ENCODE data around the gene ADAMTS15. TPM values are rescaled to one million over a fixed set of nuclear protein-coding genes. Genes with fewer than 3 reads are reported as not detected.

ADAMTS15 gene
- total RNA-seq, 1 experiment from 2014 or later: not detected

DNA sequence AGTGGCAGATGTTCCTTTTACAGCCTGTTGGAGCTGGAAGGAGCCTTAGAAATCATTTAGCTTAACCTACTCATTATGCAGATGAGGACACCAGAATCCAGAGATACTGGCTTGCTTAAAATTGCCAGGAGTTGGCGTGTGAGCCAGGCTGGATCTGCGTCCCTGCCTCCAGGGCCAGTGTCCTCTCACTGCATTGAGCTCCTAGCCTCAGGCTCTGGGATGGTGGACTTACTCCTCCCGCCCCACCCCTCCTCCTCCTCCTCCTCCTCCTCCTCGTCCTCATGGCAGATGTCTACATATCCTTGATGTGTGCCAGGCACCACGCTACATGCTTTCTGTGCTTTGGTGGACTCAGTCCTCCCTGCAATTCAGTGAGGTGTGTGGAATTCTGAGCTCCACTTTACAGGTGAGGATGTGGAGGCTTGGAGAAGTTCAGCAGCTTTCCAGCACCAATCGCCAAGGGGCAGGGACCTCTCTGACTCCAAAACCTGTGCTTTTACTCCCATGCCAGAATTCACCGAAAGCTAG is 24.1 kb downstream of the ADAMTS15 start:
- no peak for DNase-seq (ENCODE audit: low spot score)
- in situ Hi-C loops (cut with HindIII; ENCODE audit: low sequenced_read_pairs): no loop called here

DNA sequence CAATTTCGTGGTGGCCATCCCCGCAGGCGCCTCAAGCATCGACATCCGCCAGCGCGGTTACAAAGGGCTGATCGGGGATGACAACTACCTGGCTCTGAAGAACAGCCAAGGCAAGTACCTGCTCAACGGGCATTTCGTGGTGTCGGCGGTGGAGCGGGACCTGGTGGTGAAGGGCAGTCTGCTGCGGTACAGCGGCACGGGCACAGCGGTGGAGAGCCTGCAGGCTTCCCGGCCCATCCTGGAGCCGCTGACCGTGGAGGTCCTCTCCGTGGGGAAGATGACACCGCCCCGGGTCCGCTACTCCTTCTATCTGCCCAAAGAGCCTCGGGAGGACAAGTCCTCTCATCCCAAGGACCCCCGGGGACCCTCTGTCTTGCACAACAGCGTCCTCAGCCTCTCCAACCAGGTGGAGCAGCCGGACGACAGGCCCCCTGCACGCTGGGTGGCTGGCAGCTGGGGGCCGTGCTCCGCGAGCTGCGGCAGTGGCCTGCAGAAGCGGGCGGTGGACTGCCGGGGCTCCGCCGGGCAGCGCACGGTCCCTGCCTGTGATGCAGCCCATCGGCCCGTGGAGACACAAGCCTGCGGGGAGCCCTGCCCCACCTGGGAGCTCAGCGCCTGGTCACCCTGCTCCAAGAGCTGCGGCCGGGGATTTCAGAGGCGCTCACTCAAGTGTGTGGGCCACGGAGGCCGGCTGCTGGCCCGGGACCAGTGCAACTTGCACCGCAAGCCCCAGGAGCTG is 24.8 kb downstream of the ADAMTS15 start:
- in situ Hi-C loops (cut with HindIII; ENCODE audit: low sequenced_read_pairs): no loop called here
- no peak for DNase-seq (ENCODE audit: low spot score)

DNA sequence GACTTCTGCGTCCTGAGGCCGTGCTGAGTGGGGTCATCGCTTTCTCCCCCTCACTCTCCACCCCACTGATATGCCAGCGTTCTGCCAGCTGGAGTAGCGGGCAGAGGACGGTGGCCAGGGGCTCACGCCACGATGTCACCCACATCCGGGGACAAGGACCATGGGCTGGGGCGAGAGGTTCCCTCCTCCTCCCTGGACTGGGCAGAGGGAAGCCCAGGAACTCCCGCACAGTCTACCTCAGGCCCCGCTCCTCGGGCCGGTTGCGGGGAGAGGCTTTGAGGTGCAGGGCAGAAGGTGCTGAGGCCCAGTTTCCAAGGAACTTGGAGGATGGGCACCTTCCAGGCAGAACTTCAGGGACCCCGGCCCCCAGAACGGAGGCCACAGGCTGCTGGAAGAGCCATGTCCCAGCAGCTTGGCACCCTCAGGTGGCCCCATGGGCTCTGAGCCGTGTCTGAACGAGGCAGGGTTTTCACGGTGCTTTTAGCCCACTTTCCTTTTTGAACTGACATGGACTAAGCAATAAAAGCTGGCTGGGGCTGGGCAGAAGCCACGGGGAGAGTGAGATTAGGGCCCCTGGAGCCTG is 25.4 kb downstream of the ADAMTS15 start:
- no peak for DNase-seq (ENCODE audit: low spot score)
- in situ Hi-C loops (cut with HindIII; ENCODE audit: low sequenced_read_pairs): no loop called here

DNA sequence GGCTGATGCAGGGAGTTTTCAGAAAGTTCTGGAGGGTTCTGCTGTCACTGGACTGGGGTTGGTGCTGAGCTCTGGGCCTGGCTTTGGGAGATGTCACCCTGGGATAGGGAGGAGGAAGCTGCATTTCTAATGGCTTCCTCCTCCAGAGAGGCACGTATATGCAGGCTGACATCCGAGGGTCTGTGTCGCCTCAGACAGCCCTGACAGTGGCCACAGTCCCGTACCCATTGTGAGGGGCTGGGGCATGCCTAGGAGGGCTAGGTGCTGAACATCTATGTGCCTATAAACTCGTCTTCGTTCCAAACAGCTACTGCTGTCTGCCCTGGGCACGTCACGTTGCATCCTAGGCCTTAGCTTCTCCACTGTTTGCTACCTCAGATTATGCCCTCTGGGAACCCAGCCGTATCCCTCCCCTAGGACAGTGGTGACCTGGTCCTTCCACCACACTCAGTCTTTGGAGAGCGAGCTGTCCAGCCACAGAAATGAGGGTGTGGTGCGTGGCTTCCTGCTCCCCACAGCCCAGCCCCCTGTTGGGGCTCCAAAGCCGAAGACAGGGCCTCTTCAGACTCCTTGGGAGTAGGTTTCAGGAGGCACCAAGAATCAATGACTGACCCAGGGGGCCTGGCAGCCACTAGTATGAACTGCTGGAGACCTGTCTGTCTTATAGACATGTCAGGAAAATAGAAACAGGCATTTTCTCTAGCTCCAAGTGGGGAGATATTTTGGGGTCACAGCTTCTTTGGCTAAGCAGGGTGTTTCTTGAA is 26.4 kb downstream of the ADAMTS15 start:
- DNase-seq (ENCODE audit: low spot score): no peak
- in situ Hi-C loops (cut with HindIII; ENCODE audit: low sequenced_read_pairs): no loop called here

DNA sequence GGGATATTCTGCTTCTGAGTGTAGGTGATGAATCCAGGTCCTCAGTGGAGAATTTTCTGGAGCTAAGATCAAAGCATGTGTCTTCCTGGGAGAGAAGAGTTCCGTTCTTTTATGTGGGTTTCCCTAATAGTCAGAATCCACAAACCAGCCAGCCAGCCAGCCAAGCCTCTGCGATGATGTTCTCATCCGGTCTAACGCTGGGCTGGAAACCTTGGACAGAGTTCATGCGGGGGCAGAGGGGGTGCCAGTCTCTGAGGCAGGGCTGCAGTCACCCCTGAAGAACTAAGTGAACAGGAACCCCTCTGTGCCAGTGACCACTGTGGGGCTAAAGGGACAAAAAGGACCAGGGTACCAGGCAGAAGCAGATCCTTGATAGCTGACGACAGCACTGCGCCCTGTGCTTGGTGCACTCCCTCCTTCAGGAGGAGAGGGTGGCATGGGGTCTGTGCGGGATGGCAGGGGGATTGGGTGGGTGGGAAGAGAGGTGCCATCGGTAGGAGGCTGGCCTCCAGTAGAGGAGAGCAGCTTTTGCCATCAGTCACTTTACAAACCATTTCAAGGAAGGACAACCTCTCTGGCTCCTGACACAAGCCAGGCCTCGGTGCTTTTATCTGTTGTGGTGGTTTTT is 27.1 kb downstream of the ADAMTS15 start:
- DNase-seq (ENCODE audit: low spot score): no peak
- in situ Hi-C loops (cut with HindIII; ENCODE audit: low sequenced_read_pairs): no loop called here

DNA sequence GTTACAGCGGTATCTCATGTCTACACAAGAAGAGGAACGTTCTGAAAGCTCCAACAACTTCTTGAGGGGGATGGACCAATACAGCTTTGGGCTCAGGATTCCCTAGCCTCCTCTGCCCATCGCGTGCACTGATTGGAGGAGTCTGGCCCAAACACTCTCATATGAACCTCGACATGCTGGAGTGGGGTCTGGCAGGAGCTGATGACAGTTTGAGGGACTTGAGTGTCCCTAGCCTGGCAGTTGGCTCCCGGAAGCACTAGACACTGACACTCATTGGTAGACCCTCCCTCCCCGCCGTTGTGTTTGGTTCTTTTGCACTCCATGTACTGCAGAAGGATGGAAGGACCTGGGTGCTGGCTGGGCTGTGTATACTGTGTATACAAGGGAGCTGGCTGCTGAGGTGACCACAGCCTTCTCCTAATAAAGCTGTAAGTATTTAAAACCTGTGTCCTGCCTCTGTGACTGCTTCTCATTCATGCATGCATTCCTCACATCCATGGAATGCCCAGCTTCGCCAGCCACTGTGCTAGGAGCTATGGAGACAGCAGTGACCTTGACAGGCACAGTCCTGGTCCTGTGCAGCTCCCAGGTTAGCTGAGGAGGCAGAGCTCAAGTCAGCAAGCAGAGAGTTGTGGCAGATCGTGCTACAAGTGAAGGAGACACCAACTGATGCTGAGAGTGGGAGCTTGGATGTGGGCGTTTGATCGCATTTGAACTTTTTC is 27.9 kb downstream of the ADAMTS15 start:
- no peak for DNase-seq (ENCODE audit: low spot score)
- in situ Hi-C loops (cut with HindIII; ENCODE audit: low sequenced_read_pairs): no loop called here

DNA sequence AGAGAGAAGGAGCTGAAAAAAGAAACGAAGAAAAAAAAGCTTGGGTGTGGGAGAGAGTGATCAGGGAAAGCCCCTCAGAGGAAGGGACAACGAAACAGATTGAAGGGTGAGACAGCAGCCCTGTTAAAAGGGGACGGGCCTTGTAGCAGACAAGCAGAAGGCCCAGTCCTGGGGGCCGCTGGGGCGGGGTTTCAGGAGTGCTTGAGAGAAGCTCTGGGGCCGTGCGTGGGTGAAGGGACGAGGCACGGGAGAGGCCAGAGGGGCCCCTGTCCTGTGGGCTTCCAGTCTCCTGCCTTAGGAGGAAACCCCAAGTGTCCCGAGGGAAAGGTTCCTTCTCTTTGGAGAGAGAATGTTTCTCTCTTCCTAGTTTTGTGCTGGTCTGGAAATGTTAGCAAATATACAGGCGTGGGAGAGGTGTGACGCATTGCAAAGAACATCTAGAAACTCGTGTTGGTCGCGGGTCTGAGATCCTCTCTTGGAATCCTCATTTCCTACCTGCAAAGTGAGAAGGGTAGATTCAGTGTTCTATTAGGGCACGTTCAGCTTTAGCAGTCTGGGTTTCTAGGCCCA is 28.6 kb downstream of the ADAMTS15 start:
- DNase-seq (ENCODE audit: low spot score): no peak
- in situ Hi-C loops (cut with HindIII; ENCODE audit: low sequenced_read_pairs): no loop called here

DNA sequence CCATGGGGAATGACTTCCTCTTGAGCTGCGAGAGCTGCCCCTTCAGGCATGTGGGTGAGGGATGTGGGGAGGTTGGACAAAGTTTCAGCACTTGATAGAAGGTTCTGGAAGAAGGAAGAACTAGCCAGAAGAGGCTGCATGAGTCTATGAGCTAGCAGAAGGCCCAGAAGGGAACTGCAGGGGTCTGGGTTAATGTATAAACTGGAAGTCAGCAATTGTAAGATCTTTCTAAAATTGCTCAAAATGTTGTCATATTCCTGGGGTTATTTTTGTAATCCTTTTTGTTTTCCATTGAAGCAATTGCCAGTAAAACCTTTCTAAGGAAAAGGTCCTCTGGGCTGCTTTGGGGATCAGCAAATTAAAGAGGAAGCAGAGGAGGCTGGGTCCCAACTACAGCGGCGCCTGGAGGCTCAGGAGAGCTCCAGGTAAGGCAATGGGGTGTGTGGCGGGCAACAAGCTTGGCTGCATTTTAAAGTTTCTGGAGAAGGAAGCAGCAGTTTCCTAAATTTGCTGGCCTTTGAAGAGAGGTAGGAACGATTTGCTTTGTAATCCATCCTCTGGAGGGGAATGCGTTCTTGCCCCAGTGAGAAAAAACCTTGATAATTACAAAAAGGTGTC is 29.2 kb downstream of the ADAMTS15 start:
- in situ Hi-C loops (cut with HindIII; ENCODE audit: low sequenced_read_pairs): no loop called here
- DNase-seq (ENCODE audit: low spot score): no peak

DNA sequence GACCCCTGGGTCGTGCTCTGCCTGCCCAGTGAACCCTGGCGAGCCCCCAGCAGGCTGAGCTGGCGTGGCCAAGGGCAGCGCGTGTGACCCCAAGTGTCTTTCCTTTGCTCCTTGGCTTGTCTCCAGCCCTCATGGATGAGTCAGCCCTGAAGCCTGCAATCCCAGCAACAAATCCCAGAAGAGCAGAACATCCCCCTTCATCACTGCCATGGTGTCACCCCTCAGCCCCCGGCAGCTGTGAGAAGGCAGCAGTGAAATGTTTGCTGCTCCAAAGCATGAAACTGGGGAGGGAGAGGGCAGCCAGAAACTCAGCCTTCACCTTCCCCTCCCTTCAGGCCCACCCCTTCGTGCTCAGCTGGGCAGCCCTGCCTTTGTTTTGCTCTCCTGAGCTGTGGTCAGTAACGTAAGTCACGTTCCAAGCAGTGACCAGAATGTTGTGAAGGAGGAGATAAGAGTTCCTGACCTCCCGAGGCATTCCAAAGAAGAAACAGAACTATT is 29.8 kb downstream of the ADAMTS15 start:
- no peak for DNase-seq (ENCODE audit: low spot score)
- in situ Hi-C loops (cut with HindIII; ENCODE audit: low sequenced_read_pairs): no loop called here

DNA sequence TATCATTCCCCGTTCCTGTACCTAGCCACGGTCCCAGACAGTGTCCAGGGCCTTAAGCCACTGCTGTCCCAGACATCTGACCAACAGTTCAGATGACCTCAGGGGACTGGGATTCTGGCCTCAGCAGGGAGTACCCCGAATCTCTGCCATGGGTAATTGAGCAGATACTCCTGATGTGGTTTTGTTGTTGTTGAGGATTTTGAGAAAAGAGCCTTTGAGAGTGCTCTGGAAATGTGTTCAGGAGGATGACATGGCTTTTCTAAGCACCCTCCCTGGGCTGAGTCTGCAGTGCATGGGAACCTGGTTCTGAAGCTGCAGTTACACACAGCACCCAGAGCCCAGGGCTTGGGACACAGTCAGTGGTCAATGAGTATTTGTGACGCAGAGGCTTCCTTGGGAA is 30.4 kb downstream of the ADAMTS15 start:
- DNase-seq (ENCODE audit: low spot score): no peak
- in situ Hi-C loops (cut with HindIII; ENCODE audit: low sequenced_read_pairs): no loop called here

DNA sequence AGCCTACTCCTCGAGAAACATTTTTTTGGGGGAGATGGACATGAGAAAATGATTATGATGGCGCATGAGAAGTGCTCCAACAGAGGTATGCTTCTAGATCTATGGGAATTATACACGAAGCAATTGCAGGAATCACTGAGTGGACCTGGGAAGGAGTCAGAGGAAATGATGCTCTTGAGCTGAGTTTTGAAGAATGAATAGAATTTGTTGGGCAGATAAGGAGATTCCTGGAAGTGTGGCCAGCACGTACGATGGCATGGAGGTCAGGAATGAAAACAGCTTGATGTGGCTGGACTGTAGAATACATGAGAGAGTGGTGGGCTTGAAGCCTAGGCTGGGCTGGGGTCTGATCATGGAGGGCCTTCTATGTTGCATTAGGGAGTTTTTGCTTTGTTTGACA is 31.7 kb downstream of the ADAMTS15 start:
- in situ Hi-C loops (cut with HindIII; ENCODE audit: low sequenced_read_pairs): no loop called here
- no peak for DNase-seq (ENCODE audit: low spot score)

DNA sequence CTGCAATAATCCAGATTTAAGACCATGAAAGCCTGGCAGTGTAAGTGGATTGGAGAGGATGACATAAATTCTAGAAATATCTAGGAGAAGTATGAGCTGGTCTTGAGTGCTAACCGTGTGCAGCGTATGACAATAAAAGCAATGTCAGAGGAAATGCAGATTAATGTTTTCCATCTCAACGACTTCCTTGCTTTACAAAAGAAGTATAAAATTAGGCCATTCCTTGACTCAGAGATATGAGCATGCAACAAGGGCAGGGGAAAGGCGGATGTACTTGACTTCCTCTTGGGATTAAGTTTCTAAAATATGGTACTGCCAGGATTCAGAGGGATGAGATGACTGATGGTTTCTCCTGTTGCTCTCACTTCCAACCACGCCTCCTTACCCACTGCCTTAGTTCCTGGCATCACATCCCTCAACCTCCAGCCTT is 32.3 kb downstream of the ADAMTS15 start:
- in situ Hi-C loops (cut with HindIII; ENCODE audit: low sequenced_read_pairs): no loop called here
- DNase-seq (ENCODE audit: low spot score): no peak

DNA sequence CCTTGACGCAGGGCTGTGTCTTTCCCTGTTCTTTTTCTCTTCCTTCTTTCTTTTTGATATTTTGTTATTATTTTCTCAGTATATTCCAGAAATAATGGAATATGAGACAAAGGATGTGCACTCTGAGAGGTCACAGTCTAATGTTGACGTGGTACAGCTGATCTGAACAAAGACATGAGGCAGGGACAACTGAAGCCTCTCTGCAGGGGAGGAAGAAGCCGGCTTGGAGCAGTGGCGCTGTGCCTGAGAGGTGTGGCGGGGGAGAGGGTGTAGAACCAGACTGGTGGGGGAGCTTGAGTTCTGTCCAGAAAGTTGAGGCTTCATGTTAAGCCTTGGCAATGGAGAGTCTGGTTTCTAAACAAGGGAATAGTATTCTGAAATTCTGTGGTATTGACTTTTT is 34.7 kb downstream of the ADAMTS15 start:
- in situ Hi-C loops (cut with HindIII; ENCODE audit: low sequenced_read_pairs): no loop called here
- no peak for DNase-seq (ENCODE audit: low spot score)

DNA sequence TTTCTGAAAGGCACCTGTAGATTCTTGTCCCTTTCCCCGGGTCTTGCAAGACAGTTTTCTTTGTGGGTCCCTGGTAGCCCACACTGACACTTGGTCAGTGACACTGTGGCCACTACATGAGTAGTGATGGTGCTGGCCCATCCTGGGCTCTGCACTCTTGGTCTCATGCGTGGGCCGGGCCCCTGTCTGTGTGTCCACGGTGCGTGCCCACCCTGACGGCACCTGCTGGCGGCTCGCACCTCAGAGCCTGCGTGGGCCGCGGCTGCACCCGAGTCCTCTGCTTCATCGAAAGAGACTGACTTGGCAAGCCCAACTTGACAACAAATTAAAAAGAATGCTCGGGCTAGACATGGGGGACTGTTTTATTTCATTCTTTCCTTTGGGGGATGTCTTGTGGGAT is 37.5 kb downstream of the ADAMTS15 start:
- no peak for DNase-seq (ENCODE audit: low spot score)
- in situ Hi-C loops (cut with HindIII; ENCODE audit: low sequenced_read_pairs): no loop called here

DNA sequence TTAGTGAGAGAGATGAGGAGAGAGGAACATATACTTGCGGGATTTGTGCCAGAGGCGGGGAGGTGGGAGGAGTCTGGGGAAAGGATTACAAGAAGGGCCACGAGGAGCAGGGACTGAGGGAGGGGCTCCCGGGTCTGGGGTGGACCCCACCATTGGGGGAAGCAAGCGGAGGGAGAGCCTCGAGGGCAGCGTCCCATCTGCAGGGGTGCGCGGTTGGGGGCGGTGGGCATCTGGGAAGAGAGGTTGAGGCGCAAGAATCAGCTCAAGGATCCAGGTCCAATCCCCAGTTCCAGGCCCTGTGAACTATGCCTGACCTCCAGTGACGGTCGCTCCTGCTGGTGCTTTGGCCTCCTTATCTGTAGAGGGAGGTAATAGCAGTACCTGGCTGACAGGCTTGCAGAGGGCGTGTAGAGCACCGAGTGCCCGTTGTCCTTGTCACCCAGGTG is 38.0 kb downstream of the ADAMTS15 start:
- in situ Hi-C loops (cut with HindIII; ENCODE audit: low sequenced_read_pairs): no loop called here
- DNase-seq (ENCODE audit: low spot score): no peak

DNA sequence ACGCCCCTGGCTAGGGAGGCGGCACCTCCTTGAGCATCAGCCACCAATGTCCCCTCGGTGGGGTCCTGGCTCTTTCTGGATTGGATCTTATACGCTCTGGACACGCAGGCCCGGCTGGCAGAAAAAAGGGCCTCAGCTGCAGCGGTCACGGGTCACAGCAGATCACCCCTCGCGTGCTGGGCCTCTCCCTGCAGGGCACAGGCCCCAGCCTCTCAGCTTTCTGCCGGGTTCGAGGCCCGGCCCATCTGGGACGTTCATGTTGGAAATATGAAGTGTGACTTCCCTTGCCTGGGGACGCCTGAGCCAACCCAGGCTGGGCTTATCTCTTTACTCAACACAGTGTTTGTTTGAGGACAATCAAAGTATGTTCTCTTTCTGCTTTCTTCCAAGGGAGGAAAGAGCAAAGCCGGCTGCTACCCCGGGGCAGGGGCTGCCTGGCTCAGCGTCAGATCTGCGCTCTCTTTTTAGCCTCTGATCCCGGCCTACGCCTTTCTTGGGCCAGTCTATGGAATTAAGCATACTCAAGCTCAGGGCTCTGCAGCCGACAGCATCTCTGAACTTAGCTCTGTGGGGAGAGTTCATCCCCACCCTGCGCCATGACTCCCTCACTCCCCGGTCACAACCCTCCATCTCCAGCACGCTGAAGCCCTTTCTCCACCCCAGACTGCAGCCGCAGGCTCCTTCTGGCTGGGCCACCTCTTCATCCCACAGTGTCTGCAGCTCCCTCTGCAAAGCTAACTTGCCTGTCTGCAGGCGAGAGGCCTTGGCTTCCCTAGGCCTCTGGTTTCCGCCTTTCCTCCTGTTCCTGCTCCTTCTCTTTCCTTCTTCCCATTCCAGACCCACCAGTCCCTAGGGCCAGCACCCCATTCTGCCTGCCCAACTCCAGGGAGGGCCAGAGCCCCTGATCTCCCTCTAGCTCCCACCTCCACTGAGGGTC is 38.8 kb downstream of the ADAMTS15 start:
- DNase-seq (ENCODE audit: low spot score): no peak

More for the DNA sequence above, 38.8 kb downstream of the ADAMTS15 start:
- in situ Hi-C loops (cut with HindIII; ENCODE audit: low sequenced_read_pairs): no loop called here

Data from G401 (cell line).